Measurements from ENCODE around the gene BEAN1.
A peak's percentile ranks its signal among the peaks of the same experiment; 100 is the strongest.

Gene BEAN1

DNA sequence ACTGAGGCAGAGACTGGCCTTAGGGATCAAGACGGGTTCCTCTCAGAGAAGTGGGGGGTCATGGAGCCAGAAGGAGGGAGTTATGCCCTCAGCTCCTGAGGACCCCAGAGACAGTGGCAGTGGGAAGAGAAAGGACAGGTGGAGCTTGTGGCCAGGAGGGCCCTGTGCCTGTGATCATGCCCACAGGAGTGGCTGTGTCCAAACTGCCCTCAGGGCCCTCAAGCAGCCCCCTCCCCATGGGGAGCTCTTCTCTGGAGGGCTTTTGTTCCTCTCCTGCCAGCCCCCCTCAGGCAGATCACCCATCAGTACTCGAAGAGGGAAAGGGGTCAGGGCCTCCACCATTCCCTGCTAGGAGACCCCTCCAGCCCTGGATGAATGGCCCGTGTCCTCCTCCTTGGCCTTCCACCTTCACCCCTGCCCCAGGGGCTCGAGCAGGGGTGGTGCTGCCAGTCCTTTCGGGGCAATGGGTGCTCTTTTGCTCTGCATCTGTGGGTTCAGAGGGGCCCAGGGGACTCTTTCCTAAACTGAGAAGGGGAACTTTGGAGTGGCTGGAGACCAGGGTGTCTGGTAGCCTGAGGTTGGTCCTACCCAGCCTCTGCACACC, 52.7 kb downstream of the BEAN1 start:
- DNase-seq (ENCODE audit: low read depth), result no peak
- H3K4me3 ChIP-seq (ENCODE audit: low read depth, low read length), result no peak overlapping the region

DNA sequence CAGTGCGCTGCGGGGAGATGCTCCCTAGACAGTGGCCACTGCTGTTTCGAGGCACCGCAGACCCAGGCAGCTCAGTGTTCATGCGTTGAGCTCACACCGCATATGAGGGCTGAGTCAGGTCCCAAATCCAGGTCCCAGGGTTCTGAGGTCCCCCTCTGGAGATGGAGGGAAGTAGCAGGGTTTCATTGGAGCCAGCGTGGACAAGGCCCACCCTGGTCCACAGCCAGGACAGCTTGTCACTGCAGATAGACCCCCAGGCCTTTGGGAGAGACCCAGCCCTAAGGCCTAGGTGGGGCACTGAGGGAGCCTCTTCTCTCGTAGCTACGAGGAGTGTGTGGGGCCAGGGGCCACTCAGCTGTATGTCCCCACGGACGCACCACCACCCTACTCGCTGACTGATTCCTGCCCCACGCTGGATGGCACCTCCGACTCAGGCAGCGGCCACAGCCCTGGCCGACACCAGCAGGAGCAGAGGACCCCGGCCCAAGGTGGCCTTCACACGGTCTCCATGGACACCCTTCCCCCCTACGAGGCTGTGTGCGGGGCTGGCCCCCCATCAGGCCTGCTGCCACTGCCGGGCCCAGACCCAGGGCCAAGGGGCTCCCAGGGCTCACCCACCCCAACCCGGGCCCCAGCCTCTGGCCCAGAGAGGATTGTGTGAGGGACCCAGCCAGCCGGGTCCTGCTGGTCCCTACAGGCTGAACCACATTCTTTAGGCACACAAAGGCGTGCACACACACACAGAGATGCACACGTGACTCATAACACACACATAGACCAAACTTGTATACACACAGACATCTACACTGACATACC, 53.4 kb downstream of the BEAN1 start:
- no peak for DNase-seq (ENCODE audit: low read depth)
- no peak overlapping the region for H3K4me3 ChIP-seq (ENCODE audit: low read depth, low read length)

DNA sequence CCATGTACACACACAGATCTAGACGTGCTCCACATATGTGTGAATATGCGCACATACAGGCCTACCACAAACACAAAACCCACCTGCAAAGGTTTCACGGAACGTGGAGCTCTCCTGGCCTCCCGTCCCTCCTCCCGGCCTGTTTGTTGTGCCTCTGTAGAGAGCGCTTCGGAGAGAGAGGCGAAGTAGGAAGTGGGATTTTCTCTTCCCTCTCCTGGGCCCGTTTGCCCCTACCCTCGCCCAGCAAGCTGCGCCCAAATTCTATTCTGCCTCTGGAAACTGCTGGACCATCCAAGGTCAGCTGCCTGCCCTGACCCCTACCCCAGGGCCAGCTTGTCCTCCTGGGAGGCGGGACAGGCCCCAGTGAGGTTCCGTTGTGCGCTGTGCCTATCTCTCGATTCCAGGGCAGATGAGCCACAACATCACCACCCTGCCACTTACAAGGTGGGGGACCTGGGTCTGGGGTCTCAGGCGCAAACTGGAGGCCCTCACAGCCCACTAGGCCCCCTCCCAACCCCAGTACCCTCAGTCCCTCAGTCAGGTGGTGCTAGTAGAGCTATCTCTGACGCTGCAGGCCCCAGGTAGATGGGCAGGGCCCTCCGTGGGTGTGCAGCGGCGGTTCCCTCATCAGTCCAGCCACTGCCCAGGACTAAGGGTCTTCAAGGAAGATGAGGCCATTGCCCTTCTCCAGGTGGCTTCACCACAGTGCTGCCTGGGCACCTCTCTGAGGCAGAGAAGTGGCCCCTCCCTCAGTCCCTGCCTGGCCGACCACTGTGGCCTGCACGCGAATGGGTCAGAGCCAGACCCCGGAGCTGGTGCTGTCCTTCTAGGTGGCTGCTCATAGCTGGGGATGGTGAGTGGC, 54.2 kb downstream of the BEAN1 start:
- no peak for DNase-seq (ENCODE audit: low read depth)
- H3K4me3 ChIP-seq (ENCODE audit: low read depth, low read length), result no peak overlapping the region

DNA sequence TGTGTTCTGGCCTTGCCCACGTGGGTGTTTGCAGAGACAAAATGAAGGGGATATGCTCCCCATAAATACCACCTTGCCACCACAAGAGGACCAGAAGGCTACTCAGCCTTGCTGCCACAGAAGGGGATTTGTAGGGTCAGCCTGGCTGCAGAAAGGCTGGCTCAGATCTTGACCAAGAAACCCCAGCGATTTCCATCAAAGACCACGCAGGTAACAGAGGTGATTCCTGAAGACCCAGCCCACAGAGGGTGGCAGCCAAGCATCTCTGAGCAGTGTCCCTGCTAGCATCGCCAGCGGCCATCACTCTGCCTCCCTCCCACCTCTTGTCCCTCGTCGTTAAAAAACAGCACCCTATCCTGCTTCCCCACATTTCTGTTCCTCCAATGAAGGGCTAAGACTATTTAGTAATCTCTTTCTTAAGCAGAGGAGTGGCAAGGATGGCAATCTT, 54.9 kb downstream of the BEAN1 start:
- H3K4me3 ChIP-seq (ENCODE audit: low read depth, low read length), result no peak overlapping the region
- DNase-seq (ENCODE audit: low read depth), result no peak

DNA sequence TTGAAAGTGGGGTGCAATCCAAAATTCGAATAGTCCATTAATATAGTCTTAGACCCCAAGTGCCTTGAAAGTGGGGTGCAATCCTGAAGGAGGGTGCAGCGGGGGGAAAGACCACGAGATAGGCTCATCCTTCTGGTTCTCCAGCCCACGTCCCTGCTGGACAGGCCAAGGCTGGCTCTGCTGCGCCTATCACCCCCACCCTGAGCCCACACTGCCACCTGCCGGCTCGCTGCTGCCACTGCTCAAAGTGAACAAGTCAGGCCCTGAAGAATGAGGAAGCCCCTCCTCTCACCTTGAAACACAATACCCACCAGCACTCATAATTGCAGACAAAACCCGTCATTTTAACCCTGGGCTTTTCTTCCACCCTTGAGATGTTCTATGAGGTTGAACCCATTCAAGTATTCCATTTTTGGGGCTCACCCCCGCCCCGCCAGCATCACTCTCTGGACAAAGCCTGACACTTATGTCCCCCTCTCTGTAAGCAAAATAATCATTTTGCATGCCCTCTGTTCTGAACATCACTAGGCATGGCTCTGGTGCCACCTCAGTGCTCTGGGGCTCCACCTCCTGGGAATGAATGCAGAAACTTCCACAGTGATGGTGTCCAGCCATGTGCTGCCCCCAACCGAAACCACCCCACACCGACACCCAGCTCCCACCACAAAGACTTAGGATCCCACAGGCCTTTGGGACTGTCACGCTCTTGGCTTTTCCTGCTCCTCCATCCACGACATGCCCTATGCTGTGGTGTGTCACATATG, 56.8 kb downstream of the BEAN1 start:
- no peak for DNase-seq (ENCODE audit: low read depth)
- no peak overlapping the region for H3K4me3 ChIP-seq (ENCODE audit: low read depth, low read length)

DNA sequence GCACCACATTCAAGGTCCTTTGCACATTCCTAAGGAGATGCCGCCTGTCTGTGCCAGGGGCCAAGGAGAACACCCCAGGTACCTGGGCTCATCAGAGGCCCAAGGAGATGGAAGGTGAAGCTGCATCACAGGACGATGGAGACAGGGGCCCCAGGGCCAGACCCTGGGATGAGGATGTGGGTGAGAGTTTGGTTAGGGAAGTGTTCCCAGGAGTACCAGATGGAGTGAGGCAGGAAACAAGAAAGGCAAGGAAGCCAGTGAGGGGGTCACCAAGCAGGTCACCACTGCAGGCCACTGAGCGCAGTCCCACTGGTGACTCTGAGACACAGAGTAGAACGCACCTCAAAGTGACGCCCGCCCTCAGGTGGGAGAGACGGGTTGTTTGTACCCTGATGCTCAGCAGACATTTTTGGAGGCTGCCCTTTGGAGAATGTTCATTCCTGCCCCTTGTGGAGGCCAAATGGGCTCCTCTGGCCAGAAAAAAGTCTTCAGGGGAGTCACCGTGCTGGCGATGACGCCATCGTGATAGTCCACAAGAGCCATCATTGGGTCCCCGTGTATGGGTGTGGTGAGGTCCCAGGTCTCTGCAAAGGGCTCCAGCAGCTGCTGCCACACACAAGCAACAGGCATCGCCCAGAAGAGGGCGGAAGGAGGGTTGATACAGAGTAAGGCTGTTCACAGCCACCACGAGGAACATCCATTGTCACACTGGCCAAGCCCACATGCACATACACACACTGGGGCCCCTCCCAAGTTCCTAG, 57.5 kb downstream of the BEAN1 start:
- no peak for DNase-seq (ENCODE audit: low read depth)
- no peak overlapping the region for H3K4me3 ChIP-seq (ENCODE audit: low read depth, low read length)

DNA sequence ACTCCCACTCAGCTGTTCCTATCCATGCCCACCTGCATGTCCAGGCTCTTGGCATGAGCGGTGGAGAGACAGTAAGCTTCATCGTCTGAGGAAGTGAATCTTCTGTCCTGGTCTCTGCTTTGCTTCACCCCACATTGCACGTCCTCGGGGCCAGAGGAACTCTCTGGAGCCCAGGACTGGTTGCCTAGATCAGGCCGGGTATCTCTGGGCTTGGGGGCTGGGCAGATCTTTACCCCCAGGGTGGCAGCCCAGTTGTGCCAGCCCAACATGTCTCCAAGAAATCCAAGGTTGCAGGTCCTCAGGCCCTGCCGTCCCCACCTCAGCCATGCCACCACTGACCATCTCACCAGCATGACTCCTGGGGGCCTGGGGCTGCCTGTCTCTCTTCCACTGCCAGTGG, 58.3 kb downstream of the BEAN1 start:
- no peak overlapping the region for H3K4me3 ChIP-seq (ENCODE audit: low read depth, low read length)
- no peak for DNase-seq (ENCODE audit: low read depth)

DNA sequence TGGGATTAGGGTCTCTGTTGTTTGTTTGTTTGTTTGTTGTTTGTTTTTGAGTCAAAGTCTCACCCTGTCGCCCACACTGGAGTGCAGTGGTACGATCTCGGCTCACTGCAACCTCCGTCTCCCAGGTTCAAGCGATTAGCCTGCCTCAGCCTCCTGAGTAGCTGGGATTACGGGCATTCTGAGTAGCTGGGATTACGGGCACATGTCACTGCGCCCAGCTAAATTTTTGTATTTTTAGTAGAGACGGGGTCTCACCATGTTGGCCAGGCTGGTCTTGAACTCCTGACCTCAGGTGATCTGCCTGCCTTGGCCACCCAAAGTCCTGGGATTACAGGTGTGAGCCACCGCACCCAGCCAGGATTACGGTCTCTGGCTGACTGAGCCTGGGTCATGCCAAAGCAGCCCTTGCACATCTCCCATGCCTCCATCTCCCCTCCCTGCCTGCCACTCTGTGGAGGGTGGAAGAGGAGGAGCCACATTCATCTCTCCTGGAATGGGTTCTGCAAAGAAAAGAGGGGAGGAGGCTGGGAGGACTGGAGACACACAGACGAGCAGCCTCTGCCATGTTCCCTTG, 59.2 kb downstream of the BEAN1 start:
- no peak overlapping the region for H3K4me3 ChIP-seq (ENCODE audit: low read depth, low read length)
- DNase-seq (ENCODE audit: low read depth), result no peak

DNA sequence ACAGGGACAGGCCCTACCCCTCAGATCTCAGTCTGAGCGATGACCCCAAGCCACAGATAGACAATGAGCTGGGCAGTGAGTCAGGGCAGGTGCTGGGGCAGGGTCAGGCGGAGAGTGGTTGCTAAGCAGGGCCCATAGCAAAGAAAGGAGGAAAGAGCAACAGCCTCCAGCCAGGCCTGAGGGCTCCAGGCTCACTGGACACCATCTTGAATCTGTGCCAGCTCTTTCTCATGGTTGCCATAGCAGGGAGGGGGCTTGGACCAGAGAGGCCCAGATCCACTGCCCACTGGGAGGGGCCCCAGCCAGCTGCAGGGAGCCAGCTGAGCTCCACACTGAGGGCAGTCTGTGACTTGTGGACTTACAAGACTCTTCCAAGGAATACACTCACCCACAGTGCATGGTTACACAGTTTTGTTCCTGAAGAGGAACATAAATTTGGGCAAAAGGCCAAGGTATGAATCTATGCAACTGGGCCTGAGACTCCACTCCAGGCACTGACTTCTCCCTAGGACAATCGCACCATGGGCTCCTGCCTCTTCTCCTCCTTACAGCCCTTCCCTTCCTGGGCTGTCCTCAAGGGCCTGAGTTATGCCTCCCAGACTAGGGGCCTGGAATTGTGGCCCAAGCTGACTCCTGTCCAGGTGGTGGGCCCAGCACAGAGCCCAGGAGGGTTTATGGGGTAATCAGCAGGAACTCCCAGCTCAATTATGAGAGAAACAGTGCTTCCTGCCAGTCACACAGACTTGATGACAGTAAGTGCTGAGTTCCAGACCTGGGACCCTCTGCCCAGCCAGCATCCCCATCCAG, 59.9 kb downstream of the BEAN1 start:
- H3K4me3 ChIP-seq (ENCODE audit: low read depth, low read length), result no peak overlapping the region
- peak; percentile 84 for DNase-seq (ENCODE audit: low read depth)

DNA sequence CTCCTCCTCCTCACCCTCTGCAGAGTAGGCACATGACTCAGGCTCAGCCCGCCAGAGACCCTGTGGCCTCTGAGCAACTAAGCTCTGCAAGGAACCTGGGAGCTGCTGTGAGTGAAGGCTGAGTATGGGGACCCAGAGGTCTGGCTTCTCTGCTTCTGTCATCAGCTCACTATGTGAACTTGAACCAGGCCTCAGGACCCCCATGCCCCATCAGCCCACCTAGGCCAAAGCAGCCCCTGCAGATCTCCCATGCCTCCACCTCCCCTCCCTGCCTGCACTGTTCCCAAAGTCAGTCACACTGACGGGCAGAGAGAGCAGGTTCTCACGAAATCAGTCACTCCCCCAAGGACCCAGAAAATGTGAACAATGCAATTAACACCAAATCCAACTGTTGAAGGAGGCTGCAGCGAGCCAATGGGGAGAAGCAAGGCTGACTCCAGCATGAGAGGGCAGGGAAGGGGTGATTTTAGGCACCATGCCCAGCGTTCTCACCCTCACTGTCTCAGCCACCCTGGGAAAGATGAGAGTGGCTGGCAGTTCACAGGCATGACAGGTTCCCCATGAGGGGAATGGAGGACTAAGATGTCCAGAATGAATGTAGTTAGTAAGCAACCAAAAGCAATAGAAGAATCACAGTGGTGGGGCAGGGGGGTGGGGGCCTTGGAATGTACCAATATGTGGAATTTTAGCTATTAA, 60.6 kb downstream of the BEAN1 start:
- no peak for DNase-seq (ENCODE audit: low read depth)
- H3K4me3 ChIP-seq (ENCODE audit: low read depth, low read length), result no peak overlapping the region

DNA sequence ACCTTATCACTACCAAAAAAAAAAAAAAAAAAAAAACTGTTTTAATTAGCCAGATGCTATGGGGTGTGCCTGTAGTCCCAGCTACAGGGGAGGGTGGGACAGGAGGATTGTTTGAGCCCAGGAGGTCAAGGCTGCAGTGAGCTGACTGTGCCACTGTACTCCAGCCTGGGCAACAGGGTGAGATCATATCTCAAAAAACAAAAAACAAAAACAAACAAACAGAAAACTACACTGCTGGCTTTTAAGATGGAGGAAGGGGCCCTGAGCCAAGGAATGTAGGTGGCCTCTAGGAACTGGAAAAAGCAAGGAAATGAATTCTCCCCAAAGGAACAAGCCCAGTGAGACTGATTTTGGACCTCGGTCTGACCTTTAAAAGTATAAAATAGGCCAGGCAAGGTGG, 61.4 kb downstream of the BEAN1 start:
- no peak for DNase-seq (ENCODE audit: low read depth)
- no peak overlapping the region for H3K4me3 ChIP-seq (ENCODE audit: low read depth, low read length)

DNA sequence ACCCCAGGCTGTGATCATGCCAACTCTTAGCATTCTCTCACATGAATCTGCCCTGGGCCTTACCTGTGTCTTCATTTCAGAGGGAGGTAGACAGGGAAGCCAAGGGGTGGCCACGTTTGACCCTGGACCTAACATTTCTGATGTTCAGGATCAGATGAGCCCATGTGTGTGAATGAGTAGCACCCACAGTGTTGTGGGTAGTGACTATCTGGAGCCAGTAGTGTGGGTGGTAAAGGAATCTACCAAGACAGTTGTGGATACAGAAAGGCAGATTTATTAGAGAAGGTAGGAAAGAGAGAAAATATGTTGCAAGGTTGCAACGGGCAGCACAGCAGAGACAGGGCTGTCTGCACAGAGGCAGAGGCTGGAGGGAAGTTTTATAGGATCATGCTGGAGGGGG, 62.3 kb downstream of the BEAN1 start:
- no peak overlapping the region for H3K4me3 ChIP-seq (ENCODE audit: low read depth, low read length)
- DNase-seq (ENCODE audit: low read depth), result no peak

DNA sequence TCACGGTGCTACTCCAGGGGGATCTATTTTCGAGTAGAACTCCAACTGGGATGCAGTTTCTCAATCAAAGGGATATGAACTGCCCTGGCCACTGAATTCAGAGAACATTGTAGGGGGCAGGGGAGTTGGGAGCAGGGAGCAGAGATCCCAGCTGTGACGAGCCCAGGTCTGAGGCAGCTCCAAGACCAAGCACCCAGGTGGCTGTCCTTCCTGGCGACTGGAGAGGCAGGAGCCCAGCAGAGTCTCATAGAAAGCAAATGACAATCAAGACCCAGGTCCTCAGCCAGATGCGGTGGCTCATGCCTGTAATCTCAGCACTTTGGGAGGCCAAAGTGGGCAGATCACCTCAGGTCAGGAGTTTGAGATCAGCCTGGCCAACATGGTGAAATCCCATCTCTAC, 62.7 kb downstream of the BEAN1 start:
- DNase-seq (ENCODE audit: low read depth), result no peak
- H3K4me3 ChIP-seq (ENCODE audit: low read depth, low read length), result no peak overlapping the region

DNA sequence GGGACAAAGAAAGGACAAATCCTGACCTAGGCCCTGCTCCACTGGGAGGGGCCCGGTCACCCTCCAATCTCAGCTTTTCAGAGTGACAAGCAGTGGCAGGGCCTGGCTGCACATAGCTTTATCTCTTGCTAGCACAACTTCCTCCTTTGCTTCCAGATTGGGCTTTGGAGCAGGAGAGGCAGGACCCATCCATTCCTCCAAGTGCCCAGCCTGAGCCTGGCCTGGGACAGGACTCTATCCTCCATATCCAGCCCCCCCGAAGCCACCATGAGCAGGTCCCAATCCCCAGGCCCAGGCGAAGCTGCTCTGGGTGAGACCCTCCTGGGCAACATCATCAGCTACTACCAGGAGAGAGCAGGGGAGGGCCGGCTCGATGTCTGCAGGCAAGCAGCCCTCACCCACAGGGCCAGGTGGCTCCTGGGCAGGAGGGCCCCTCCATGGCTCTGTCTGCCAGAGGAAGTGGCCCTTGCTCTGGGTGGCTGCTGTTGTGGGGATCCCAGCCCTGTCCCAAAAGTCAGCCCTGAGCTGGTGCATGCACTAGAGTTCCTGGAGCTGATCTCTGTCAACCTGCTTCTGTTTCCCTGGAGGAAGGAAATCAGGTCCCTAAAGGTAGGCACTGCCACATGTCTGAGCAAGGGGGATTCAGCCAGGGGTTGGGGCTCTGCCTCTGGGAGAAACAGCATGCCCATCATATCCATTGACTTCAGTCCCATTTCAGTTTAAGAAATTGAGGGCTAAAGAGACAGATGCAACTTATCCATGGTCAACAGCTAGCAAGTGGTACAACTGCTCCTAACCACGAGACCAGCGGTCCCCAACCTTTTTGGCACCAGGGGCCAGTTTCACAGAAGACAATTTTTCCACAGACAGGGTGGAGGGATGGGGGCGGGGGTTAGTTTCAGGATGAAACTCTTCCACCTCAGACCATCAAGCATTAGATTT, 64.0 kb downstream of the BEAN1 start:
- DNase-seq (ENCODE audit: low read depth), result no peak

DNA sequence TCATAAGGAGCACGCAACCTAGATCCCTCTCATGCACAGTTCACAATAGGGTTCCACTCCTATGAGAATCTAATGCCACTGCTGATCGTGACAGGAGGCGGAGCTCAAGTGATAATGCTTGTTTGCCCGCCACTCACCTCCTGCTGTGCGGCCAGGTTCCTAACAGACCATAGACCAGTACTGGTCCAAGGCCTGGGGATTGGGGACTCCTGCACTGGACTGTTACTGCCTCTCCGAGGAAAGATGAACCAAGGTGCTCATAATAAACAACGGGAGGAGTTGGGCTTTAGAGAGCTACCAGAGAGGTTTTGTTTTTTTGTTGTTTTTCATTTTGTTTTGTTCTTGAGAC, 64.6 kb downstream of the BEAN1 start:
- no peak overlapping the region for H3K4me3 ChIP-seq (ENCODE audit: low read depth, low read length)
- no peak for DNase-seq (ENCODE audit: low read depth)

More for the DNA sequence above, 64.0 kb downstream of the BEAN1 start:
- H3K4me3 ChIP-seq (ENCODE audit: low read depth, low read length), result no peak overlapping the region
